ENCODE measurements around the gene TENM4.

TENM4 gene

GRCh38 chr11:78667461-78667860 lies 773.4 kb downstream of the TENM4 start:
- no peak; the same call in 2 of the 3 replicates for ATAC-seq
- TF ChIP-seq ZNF565 (CRISPR knock-in tag; conservative IDR thresholded peaks at IDR 0.05; ENCODE audit: low read depth) (no peak), ZNF70 (CRISPR knock-in tag; IDR thresholded peaks at IDR 0.05) (no peak), PATZ1 (CRISPR knock-in tag; IDR thresholded peaks at IDR 0.05; ENCODE audit: borderline replicate concordance) (no peak), ZFP30 (CRISPR knock-in tag; IDR thresholded peaks at IDR 0.05) (no peak), BACH2 (CRISPR knock-in tag; IDR thresholded peaks at IDR 0.05; ENCODE audit: borderline replicate concordance) (no peak), ZNF8 (CRISPR knock-in tag; IDR thresholded peaks at IDR 0.05) (no peak), TOX (CRISPR knock-in tag; IDR thresholded peaks at IDR 0.05; ENCODE audit: borderline replicate concordance) (no peak), RARB (CRISPR knock-in tag; IDR thresholded peaks at IDR 0.05) (no peak), ARNTL (CRISPR knock-in tag; IDR thresholded peaks at IDR 0.05; ENCODE audit: borderline replicate concordance, low read depth) (no peak), CSRNP3 (CRISPR knock-in tag; IDR thresholded peaks at IDR 0.05) (no peak), SNAI2 (CRISPR knock-in tag; IDR thresholded peaks at IDR 0.05) (no peak), ZFP3 (CRISPR knock-in tag; IDR thresholded peaks at IDR 0.05) (no peak), ZC3H10 (CRISPR knock-in tag; IDR thresholded peaks at IDR 0.05) (no peak), TCF4 (CRISPR knock-in tag; IDR thresholded peaks at IDR 0.05; ENCODE audit: borderline replicate concordance) (no peak), PPARA (CRISPR knock-in tag; IDR thresholded peaks at IDR 0.05; ENCODE audit: borderline replicate concordance) (no peak), POU6F1 (CRISPR knock-in tag; IDR thresholded peaks at IDR 0.05; ENCODE audit: borderline replicate concordance, low read depth) (no peak), CREB5 (CRISPR knock-in tag; IDR thresholded peaks at IDR 0.05; ENCODE audit: low read depth) (no peak), ISL1 (CRISPR knock-in tag; IDR thresholded peaks at IDR 0.05) (no peak)

GRCh38 chr11:78666675-78667160 lies 774.1 kb downstream of the TENM4 start:
- ATAC-seq = no peak
- TF ChIP-seq PATZ1 (CRISPR knock-in tag; IDR thresholded peaks at IDR 0.05; ENCODE audit: borderline replicate concordance) = no peak
- TF ChIP-seq TOX (CRISPR knock-in tag; IDR thresholded peaks at IDR 0.05; ENCODE audit: borderline replicate concordance) = no peak

GRCh38 chr11:78664636-78665035 lies 776.2 kb downstream of the TENM4 start:
- ATAC-seq = no peak
- TF ChIP-seq TOX (CRISPR knock-in tag; IDR thresholded peaks at IDR 0.05; ENCODE audit: borderline replicate concordance) (no peak), BACH2 (CRISPR knock-in tag; IDR thresholded peaks at IDR 0.05; ENCODE audit: borderline replicate concordance) (no peak), ESRRG (CRISPR knock-in tag; IDR thresholded peaks at IDR 0.05) (no peak), ZFP3 (CRISPR knock-in tag; IDR thresholded peaks at IDR 0.05) (no peak), TSHZ2 (CRISPR knock-in tag; IDR thresholded peaks at IDR 0.05) (no peak), TCF4 (CRISPR knock-in tag; IDR thresholded peaks at IDR 0.05; ENCODE audit: borderline replicate concordance) (no peak), ARNTL (CRISPR knock-in tag; IDR thresholded peaks at IDR 0.05; ENCODE audit: borderline replicate concordance, low read depth) (no peak), SNAI2 (CRISPR knock-in tag; IDR thresholded peaks at IDR 0.05) (no peak), PPARA (CRISPR knock-in tag; IDR thresholded peaks at IDR 0.05; ENCODE audit: borderline replicate concordance) (no peak), CSRNP3 (CRISPR knock-in tag; IDR thresholded peaks at IDR 0.05) (no peak), OSR1 (CRISPR knock-in tag; IDR thresholded peaks at IDR 0.05) (no peak), POU6F1 (CRISPR knock-in tag; IDR thresholded peaks at IDR 0.05; ENCODE audit: borderline replicate concordance, low read depth) (no peak), ZNF565 (CRISPR knock-in tag; conservative IDR thresholded peaks at IDR 0.05; ENCODE audit: low read depth) (no peak), CSDC2 (CRISPR knock-in tag; IDR thresholded peaks at IDR 0.05) (no peak), GLIS3 (CRISPR knock-in tag; IDR thresholded peaks at IDR 0.05) (no peak), ISL1 (CRISPR knock-in tag; IDR thresholded peaks at IDR 0.05) (no peak)
